Measurements from ENCODE around the gene USP25. TPM values are rescaled to one million over a fixed set of nuclear protein-coding genes. Genes with fewer than 3 reads are reported as not detected.

Gene USP25, protein sequence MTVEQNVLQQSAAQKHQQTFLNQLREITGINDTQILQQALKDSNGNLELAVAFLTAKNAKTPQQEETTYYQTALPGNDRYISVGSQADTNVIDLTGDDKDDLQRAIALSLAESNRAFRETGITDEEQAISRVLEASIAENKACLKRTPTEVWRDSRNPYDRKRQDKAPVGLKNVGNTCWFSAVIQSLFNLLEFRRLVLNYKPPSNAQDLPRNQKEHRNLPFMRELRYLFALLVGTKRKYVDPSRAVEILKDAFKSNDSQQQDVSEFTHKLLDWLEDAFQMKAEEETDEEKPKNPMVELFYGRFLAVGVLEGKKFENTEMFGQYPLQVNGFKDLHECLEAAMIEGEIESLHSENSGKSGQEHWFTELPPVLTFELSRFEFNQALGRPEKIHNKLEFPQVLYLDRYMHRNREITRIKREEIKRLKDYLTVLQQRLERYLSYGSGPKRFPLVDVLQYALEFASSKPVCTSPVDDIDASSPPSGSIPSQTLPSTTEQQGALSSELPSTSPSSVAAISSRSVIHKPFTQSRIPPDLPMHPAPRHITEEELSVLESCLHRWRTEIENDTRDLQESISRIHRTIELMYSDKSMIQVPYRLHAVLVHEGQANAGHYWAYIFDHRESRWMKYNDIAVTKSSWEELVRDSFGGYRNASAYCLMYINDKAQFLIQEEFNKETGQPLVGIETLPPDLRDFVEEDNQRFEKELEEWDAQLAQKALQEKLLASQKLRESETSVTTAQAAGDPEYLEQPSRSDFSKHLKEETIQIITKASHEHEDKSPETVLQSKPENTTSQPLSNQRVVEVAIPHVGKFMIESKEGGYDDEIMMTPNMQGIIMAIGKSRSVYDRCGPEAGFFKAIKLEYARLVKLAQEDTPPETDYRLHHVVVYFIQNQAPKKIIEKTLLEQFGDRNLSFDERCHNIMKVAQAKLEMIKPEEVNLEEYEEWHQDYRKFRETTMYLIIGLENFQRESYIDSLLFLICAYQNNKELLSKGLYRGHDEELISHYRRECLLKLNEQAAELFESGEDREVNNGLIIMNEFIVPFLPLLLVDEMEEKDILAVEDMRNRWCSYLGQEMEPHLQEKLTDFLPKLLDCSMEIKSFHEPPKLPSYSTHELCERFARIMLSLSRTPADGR
- total RNA-seq, result 27.2 and 30.5 TPM in 2 replicates
- long read RNA-seq, partial matches to known transcripts, result 3 of 5 reads
- long read RNA-seq, other reads (novel, unspliced or antisense), result 1 of 5 reads

DNA sequence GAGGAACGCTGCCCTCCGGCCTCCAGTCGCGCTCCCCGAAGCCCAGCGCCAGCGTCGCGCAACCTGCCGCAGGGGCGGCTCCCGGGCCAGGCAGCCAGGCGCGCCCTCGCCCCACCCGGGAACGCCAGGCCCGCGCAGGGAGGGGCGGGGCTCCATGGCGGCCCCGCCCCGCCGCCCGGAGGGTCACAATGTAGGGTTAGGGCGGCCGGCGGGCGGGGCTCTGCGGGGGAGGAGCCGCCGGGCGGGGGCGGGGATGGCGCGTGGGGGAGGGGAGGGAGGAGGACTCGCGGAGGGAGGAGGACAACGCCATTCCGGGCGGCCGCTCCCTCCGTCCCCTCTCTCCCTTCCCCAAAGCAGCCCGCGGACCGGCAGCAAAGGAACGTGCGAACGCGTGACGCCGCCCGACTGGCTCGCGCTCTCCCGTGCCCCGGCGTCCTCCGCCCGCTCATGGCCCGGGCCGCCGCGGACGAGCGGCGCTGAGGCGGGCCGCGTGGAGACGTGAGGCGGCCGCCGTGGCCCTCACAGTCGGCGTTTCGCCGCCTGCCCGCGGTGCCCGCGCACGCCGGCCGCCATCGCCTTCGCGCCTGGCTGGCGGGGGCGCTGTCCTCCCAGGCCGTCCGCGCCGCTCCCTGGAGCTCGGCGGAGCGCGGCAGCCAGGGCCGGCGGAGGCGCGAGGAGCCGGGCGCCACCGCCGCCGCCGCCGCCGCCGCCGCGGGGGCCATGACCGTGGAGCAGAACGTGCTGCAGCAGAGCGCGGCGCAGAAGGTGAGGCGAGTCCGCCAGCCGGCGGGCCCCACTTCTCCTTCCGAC lies at the start of gene USP25:
Gene USP25, plus strand, starts transcription at position 309 of the 810 bp plus-strand sequence. Its CDS starts 412 bp downstream, at position 721.
- DNase-seq (ENCODE audit: low read depth, low spot score), result peak; percentile 74
- Mint-ChIP-seq H3K27me3 (ENCODE audit: low read depth) (peaks cover 6% of the 10 kb centered on the region), H3K9me3 (no peaks in the 10 kb centered on the region), H3K27ac (ENCODE audit: unreplicated experiment) (peak within 1 kb of the TSS; percentile 84), H3K4me1 (peaks cover 32% of the 10 kb centered on the region), H3K36me3 (ENCODE audit: low read depth) (peaks cover 4% of the 10 kb centered on the region), H3K4me3 (peak within 1 kb of the TSS; percentile 92)
- TF ChIP-seq, protein P1, sequence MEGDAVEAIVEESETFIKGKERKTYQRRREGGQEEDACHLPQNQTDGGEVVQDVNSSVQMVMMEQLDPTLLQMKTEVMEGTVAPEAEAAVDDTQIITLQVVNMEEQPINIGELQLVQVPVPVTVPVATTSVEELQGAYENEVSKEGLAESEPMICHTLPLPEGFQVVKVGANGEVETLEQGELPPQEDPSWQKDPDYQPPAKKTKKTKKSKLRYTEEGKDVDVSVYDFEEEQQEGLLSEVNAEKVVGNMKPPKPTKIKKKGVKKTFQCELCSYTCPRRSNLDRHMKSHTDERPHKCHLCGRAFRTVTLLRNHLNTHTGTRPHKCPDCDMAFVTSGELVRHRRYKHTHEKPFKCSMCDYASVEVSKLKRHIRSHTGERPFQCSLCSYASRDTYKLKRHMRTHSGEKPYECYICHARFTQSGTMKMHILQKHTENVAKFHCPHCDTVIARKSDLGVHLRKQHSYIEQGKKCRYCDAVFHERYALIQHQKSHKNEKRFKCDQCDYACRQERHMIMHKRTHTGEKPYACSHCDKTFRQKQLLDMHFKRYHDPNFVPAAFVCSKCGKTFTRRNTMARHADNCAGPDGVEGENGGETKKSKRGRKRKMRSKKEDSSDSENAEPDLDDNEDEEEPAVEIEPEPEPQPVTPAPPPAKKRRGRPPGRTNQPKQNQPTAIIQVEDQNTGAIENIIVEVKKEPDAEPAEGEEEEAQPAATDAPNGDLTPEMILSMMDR (conservative IDR thresholded peaks at IDR 0.05), result peak; percentile 31

- Mint-ChIP-seq H3K27me3 (ENCODE audit: low read depth) (no peaks in the 10 kb centered on the region), H3K4me1 (no peaks in the 10 kb centered on the region), H3K36me3 (ENCODE audit: low read depth) (no peaks in the 10 kb centered on the region), H3K27ac (ENCODE audit: unreplicated experiment) (no peak overlapping the region), H3K9me3 (no peaks in the 10 kb centered on the region), H3K4me3 (no peak overlapping the region)
- TF ChIP-seq, protein P1 (conservative IDR thresholded peaks at IDR 0.05), result no peak
- no peak for DNase-seq (ENCODE audit: low read depth, low spot score)
Observed at GRCh38 chr21:15682186-15682895, 47.4 kb upstream of the USP25 start.

GRCh38 chr21:15682977-15683376 lies 46.8 kb upstream of the USP25 start:
- no peak for DNase-seq (ENCODE audit: low read depth, low spot score)
- no peaks in the 10 kb centered on the region for H3K4me1 Mint-ChIP-seq
- no peaks in the 10 kb centered on the region for H3K9me3 Mint-ChIP-seq
- H3K27me3 Mint-ChIP-seq (ENCODE audit: low read depth), result no peaks in the 10 kb centered on the region
- H3K36me3 Mint-ChIP-seq (ENCODE audit: low read depth), result no peaks in the 10 kb centered on the region
- no peak overlapping the region for H3K4me3 Mint-ChIP-seq
- TF ChIP-seq, protein P1 (conservative IDR thresholded peaks at IDR 0.05), result no peak
- no peak overlapping the region for H3K27ac Mint-ChIP-seq (ENCODE audit: unreplicated experiment)

DNA sequence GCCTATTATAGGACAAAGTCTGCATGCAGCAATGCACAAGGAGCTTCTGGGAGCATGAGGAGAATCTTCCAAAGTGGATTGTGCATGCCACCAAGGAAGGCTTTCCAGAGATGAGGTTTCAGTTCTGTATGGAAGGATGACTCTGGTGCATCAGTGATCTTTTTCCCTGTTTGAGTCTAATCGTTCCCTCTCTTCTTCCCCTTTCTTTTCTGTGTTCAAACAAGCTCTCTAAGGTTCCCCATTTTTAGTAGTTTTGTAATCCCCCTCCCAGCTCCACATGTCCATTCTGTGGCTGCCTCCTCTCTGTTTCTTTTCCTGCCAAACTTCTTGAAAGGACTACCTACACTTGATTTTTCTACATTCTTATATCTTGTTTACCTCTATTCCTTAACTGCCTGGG lies 43.3 kb upstream of the USP25 start:
- no peaks in the 10 kb centered on the region for H3K27me3 Mint-ChIP-seq (ENCODE audit: low read depth)
- no peak for DNase-seq (ENCODE audit: low read depth, low spot score)
- no peaks in the 10 kb centered on the region for H3K36me3 Mint-ChIP-seq (ENCODE audit: low read depth)
- no peak overlapping the region for H3K27ac Mint-ChIP-seq (ENCODE audit: unreplicated experiment)
- no peaks in the 10 kb centered on the region for H3K9me3 Mint-ChIP-seq
- TF ChIP-seq, protein P1 (conservative IDR thresholded peaks at IDR 0.05), result no peak
- no peaks in the 10 kb centered on the region for H3K4me1 Mint-ChIP-seq
- H3K4me3 Mint-ChIP-seq, result no peak overlapping the region
